ENCODE results near the gene CROCC2. TPM values are rescaled to one million over a fixed set of nuclear protein-coding genes. Genes with fewer than 3 reads are reported as not detected.

CROCC2 gene
- polyA plus RNA-seq, 4 donors = 0.13 to 0.18 TPM; not detected in 2

DNA sequence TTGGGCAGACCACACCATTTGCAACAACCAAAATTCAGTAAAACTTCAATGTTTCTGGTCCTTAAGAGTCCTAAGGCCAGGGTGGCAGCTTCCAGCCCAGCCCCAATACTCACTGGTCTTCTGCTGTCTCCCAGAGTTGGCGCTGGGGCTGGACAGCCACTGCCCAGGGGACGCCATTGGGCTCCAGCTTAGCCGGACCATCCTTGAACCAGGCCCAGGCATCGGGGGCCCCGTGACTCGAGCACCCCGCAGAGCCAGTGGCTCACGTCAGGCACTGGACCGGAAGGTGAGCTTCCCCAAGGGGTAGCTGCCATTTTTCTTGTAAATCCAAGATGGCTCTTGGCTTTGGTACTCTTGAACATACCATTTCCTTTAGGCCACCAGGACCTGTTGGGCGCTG lies 114.1 kb downstream of the CROCC2 start:
- H3K27ac ChIP-seq (ENCODE audit: low read depth in 1 of 3, low read length in 2 of 3) = no peak overlapping the region
- FAIRE-seq = no peak
- no peaks in the 10 kb centered on the region for H3K27me3 ChIP-seq (ENCODE audit: control insufficient read depth in 3 of 3, insufficient read depth in 3 of 3, low read length in 3 of 3)
- no peak overlapping the region for H3K4me3 ChIP-seq (ENCODE audit: low read depth in 1 of 3, low read length in 3 of 3)
- WGBS, 3 donors = 94 to 97% (median 96%) methylated on average over 10 of the region's 10 CpGs
- DNase-seq = no peak
- no peaks in the 10 kb centered on the region for H3K4me1 ChIP-seq (ENCODE audit: control insufficient read depth in 3 of 3, insufficient read depth in 2 of 3, low read depth in 1 of 3, low read length in 2 of 3)
- peaks cover 1 to 5% of the 10 kb centered on the region in 2 donors for H3K9me3 ChIP-seq (ENCODE audit: control insufficient read depth in 2 of 2, insufficient read depth in 1 of 2, low read depth in 1 of 2, low read length in 1 of 2)
- no peaks in the 10 kb centered on the region for H3K36me3 ChIP-seq (ENCODE audit: control insufficient read depth in 3 of 3, insufficient read depth in 2 of 3, low read depth in 1 of 3, low read length in 3 of 3)

- Histone ChIP-seq H3K4me1 (ENCODE audit: control insufficient read depth in 3 of 3, insufficient read depth in 2 of 3, low read depth in 1 of 3, low read length in 2 of 3) (no peaks in the 10 kb centered on the region), H3K4me3 (ENCODE audit: low read depth in 1 of 3, low read length in 3 of 3) (no peak overlapping the region), H3K27me3 (ENCODE audit: control insufficient read depth in 3 of 3, insufficient read depth in 3 of 3, low read length in 3 of 3) (no peaks in the 10 kb centered on the region), H3K27ac (ENCODE audit: low read depth in 1 of 3, low read length in 2 of 3) (no peak overlapping the region), H3K36me3 (ENCODE audit: control insufficient read depth in 3 of 3, insufficient read depth in 2 of 3, low read depth in 1 of 3, low read length in 3 of 3) (no peaks in the 10 kb centered on the region), H3K9me3 (ENCODE audit: control insufficient read depth in 2 of 2, insufficient read depth in 1 of 2, low read depth in 1 of 2, low read length in 1 of 2) (peaks cover 1 to 5% of the 10 kb centered on the region in 2 donors)
- 75 to 83% (median 81%) methylated on average over 8 of the region's 8 CpGs for WGBS, 3 donors
- FAIRE-seq = no peak
- no peak for DNase-seq
Measured at GRCh38 chr2:241020629-241021190, 114.6 kb downstream of the CROCC2 start.

GRCh38 chr2:241025639-241026038 lies 119.5 kb downstream of the CROCC2 start:
- H3K4me1 ChIP-seq (ENCODE audit: control insufficient read depth in 3 of 3, insufficient read depth in 2 of 3, low read depth in 1 of 3, low read length in 2 of 3) = no peaks in the 10 kb centered on the region
- H3K27ac ChIP-seq (ENCODE audit: low read depth in 1 of 3, low read length in 2 of 3) = no peak overlapping the region
- no peaks in the 10 kb centered on the region for H3K27me3 ChIP-seq (ENCODE audit: control insufficient read depth in 3 of 3, insufficient read depth in 3 of 3, low read length in 3 of 3)
- no peaks in the 10 kb centered on the region for H3K36me3 ChIP-seq (ENCODE audit: control insufficient read depth in 3 of 3, insufficient read depth in 2 of 3, low read depth in 1 of 3, low read length in 3 of 3)
- H3K4me3 ChIP-seq (ENCODE audit: low read depth in 1 of 3, low read length in 3 of 3) = no peak overlapping the region
- DNase-seq = no peak
- peaks cover 1 to 14% of the 10 kb centered on the region in 2 donors for H3K9me3 ChIP-seq (ENCODE audit: control insufficient read depth in 2 of 2, insufficient read depth in 1 of 2, low read depth in 1 of 2, low read length in 1 of 2)
- FAIRE-seq = no peak
- WGBS, 3 donors = 43 to 64% (median 54%) methylated on average over 1 of the region's 1 CpG

DNA sequence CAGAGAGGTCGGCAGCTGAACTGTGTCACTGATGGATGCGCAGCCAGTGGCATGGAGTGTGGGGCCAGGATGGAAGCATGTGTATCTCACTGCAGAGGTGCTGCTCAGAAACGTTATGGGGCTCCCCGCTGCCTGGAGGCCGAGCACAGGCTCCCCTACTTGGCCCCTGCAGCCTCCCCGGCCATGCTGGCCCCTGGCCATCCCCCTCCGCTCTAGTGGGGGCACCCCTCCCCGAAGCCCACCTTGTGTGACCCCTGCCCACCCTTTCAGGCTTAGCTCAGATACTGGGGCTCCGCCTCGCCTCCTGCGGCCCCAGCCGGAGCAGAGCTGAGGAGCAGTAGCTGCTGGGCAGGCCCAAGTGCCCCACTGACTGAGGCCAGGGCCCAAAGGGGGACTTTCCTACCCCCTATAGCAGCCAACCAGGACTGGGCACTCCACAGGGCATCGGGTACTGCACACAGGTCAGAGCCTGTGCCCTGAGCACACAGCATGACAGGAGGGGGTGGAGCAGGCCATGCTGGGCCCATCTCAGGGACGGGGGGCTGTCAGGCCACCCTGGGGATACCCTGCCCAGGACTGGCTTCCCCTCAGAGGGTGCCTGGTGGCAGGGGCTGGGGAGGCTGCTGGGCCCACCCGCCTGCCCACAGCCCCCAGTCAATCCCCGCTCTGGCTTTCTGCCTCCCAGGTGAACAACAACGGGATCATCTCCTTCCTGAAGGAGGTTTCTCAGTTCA lies 123.6 kb downstream of the CROCC2 start:
- DNase-seq (no peak), FAIRE-seq (no peak)
- no peak overlapping the region for H3K27ac ChIP-seq (ENCODE audit: low read depth in 1 of 3, low read length in 2 of 3)
- no peaks in the 10 kb centered on the region for H3K4me1 ChIP-seq (ENCODE audit: control insufficient read depth in 3 of 3, insufficient read depth in 2 of 3, low read depth in 1 of 3, low read length in 2 of 3)
- H3K27me3 ChIP-seq (ENCODE audit: control insufficient read depth in 3 of 3, insufficient read depth in 3 of 3, low read length in 3 of 3) = peaks cover 0 to 5% (median 0%) of the 10 kb centered on the region in 3 donors
- peaks cover 0 to 2% (median 0%) of the 10 kb centered on the region in 3 donors for H3K36me3 ChIP-seq (ENCODE audit: control insufficient read depth in 3 of 3, insufficient read depth in 2 of 3, low read depth in 1 of 3, low read length in 3 of 3)
- 84 to 88% (median 85%) methylated on average over 17 of the region's 17 CpGs for WGBS, 3 donors
- H3K4me3 ChIP-seq (ENCODE audit: low read depth in 1 of 3, low read length in 3 of 3) = no peak overlapping the region
- H3K9me3 ChIP-seq (ENCODE audit: control insufficient read depth in 2 of 2, insufficient read depth in 1 of 2, low read depth in 1 of 2, low read length in 1 of 2) = peaks cover 1 to 14% of the 10 kb centered on the region in 2 donors

- Histone ChIP-seq H3K27me3 (ENCODE audit: control insufficient read depth in 3 of 3, insufficient read depth in 3 of 3, low read length in 3 of 3) (peaks cover 0 to 7% (median 0%) of the 10 kb centered on the region in 3 donors), H3K4me3 (ENCODE audit: low read depth in 1 of 3, low read length in 3 of 3) (no peak overlapping the region), H3K4me1 (ENCODE audit: control insufficient read depth in 3 of 3, insufficient read depth in 2 of 3, low read depth in 1 of 3, low read length in 2 of 3) (no peaks in the 10 kb centered on the region), H3K36me3 (ENCODE audit: control insufficient read depth in 3 of 3, insufficient read depth in 2 of 3, low read depth in 1 of 3, low read length in 3 of 3) (peaks cover 0 to 2% (median 0%) of the 10 kb centered on the region in 3 donors), H3K27ac (ENCODE audit: low read depth in 1 of 3, low read length in 2 of 3) (no peak overlapping the region), H3K9me3 (ENCODE audit: control insufficient read depth in 2 of 2, insufficient read depth in 1 of 2, low read depth in 1 of 2, low read length in 1 of 2) (peaks cover 0 to 9% of the 10 kb centered on the region in 2 donors)
- FAIRE-seq (no peak), DNase-seq (no peak)
- WGBS, 3 donors = 92 to 95% (median 95%) methylated on average over 15 of the region's 15 CpGs
Measured at GRCh38 chr2:241030333-241030680, 124.2 kb downstream of the CROCC2 start.

DNA sequence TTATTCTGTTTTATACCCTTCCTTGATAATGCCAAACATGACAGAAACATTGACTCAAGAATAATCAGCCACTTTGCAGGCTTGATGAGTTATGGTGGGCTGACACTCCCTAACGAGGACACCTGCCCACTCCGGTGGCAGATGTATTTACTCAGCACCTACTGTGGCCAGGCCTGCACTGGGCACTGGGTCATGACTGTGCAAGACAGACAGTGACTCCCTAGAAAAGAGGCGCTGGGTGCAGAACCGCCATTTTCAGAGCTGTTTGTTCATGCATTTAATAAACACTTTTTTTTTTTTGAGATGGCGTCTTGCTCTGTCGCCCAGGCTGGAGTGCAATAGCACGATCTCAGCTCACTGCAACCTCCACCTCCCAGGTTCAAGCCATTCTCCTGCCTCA lies 124.7 kb downstream of the CROCC2 start:
- Histone ChIP-seq H3K36me3 (ENCODE audit: control insufficient read depth in 3 of 3, insufficient read depth in 2 of 3, low read depth in 1 of 3, low read length in 3 of 3) (peaks cover 0 to 2% (median 0%) of the 10 kb centered on the region in 3 donors), H3K4me3 (ENCODE audit: low read depth in 1 of 3, low read length in 3 of 3) (no peak overlapping the region), H3K9me3 (ENCODE audit: control insufficient read depth in 2 of 2, insufficient read depth in 1 of 2, low read depth in 1 of 2, low read length in 1 of 2) (peaks cover 0 to 8% of the 10 kb centered on the region in 2 donors), H3K27me3 (ENCODE audit: control insufficient read depth in 3 of 3, insufficient read depth in 3 of 3, low read length in 3 of 3) (peaks cover 0 to 10% (median 0%) of the 10 kb centered on the region in 3 donors), H3K27ac (ENCODE audit: low read depth in 1 of 3, low read length in 2 of 3) (no peak overlapping the region), H3K4me1 (ENCODE audit: control insufficient read depth in 3 of 3, insufficient read depth in 2 of 3, low read depth in 1 of 3, low read length in 2 of 3) (no peaks in the 10 kb centered on the region)
- FAIRE-seq (no peak), DNase-seq (no peak)
- 90 to 94% (median 93%) methylated on average over 7 of the region's 7 CpGs for WGBS, 3 donors

GRCh38 chr2:241031436-241032165 lies 125.5 kb downstream of the CROCC2 start:
- H3K27ac ChIP-seq (ENCODE audit: low read depth in 1 of 3, low read length in 2 of 3) = no peak overlapping the region
- no peak overlapping the region for H3K4me3 ChIP-seq (ENCODE audit: low read depth in 1 of 3, low read length in 3 of 3)
- DNase-seq (no peak), FAIRE-seq (no peak)
- H3K27me3 ChIP-seq (ENCODE audit: control insufficient read depth in 3 of 3, insufficient read depth in 3 of 3, low read length in 3 of 3) = peaks cover 0 to 16% (median 0%) of the 10 kb centered on the region in 3 donors
- H3K9me3 ChIP-seq (ENCODE audit: control insufficient read depth in 2 of 2, insufficient read depth in 1 of 2, low read depth in 1 of 2, low read length in 1 of 2) = peaks cover 0 to 4% of the 10 kb centered on the region in 2 donors
- WGBS, 3 donors = 86 to 91% (median 87%) methylated on average over 20 of the region's 20 CpGs
- H3K4me1 ChIP-seq (ENCODE audit: control insufficient read depth in 3 of 3, insufficient read depth in 2 of 3, low read depth in 1 of 3, low read length in 2 of 3) = no peaks in the 10 kb centered on the region
- H3K36me3 ChIP-seq (ENCODE audit: control insufficient read depth in 3 of 3, insufficient read depth in 2 of 3, low read depth in 1 of 3, low read length in 3 of 3) = peaks cover 0 to 2% (median 0%) of the 10 kb centered on the region in 3 donors

GRCh38 chr2:241033336-241033987 lies 127.3 kb downstream of the CROCC2 start:
- DNase-seq (no peak), FAIRE-seq (no peak)
- WGBS, 3 donors = 84 to 85% (median 85%) methylated on average over 17 of the region's 17 CpGs
- no peak overlapping the region for H3K4me3 ChIP-seq (ENCODE audit: low read depth in 1 of 3, low read length in 3 of 3)
- peaks cover 0 to 31% (median 0%) of the 10 kb centered on the region in 3 donors for H3K27me3 ChIP-seq (ENCODE audit: control insufficient read depth in 3 of 3, insufficient read depth in 3 of 3, low read length in 3 of 3)
- peaks cover 0 to 7% (median 0%) of the 10 kb centered on the region in 3 donors for H3K36me3 ChIP-seq (ENCODE audit: control insufficient read depth in 3 of 3, insufficient read depth in 2 of 3, low read depth in 1 of 3, low read length in 3 of 3)
- H3K27ac ChIP-seq (ENCODE audit: low read depth in 1 of 3, low read length in 2 of 3) = no peak overlapping the region
- no peaks in the 10 kb centered on the region for H3K9me3 ChIP-seq (ENCODE audit: control insufficient read depth in 2 of 2, insufficient read depth in 1 of 2, low read depth in 1 of 2, low read length in 1 of 2)
- H3K4me1 ChIP-seq (ENCODE audit: control insufficient read depth in 3 of 3, insufficient read depth in 2 of 3, low read depth in 1 of 3, low read length in 2 of 3) = no peaks in the 10 kb centered on the region

Data from small intestine (tissue), 7 donors.